HG02610 (cell line): ENCODE results near the gene CSNK2A3.

Source experiments
- ATAC-seq: cut with Tn5 transposase; IDR thresholded peaks from one replicate; pipeline ENCODE4 v1.9.1; 2021; ENCODE audit warnings: mild to moderate bottlenecking, moderate library complexity; ENCODE audit not compliant: unreplicated experiment

The CSNK2A3 gene

DNA sequence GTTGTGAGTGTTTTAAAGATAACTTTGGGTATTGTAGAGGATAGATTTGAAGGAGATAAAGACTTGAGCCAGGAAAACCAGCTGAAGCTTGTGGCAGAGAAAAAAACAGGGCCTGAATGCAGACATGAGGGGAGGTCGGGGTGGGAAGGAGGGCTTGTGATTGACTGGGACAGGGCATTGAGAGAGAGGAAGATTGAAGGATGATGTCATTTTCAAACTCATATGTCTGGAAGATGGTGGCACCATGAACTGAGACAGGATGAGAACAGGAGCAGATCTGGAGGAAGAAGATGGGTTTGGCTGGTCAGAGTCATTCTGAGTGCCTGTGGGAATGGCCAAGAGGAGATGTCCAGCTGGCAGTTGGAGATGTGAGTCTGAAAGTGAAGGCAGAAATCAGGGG lies 14.7 kb downstream of the CSNK2A3 start:
- ATAC-seq = no peak

DNA sequence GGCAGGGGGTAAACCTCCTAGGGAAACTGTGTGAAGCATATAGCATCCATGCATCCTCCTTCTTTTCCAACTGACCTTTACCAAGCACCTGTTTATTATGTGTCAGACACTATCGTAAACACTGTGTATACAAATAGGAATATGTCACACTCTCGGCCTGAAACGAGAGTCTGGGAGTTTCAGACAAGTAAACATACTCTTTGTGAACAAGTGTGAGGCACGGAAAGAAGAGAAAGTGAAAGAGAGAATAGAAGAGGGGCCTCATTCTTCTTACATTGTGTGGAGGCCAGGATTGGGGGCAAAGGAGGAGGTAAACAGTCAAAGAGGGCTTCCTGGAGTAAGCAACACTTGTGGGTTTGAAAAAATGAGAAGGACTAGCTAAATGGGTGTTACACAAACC lies 16.4 kb downstream of the CSNK2A3 start:
- ATAC-seq = no peak

- no peak for ATAC-seq
Measured at GRCh38 chr11:11335043-11335442, 18.0 kb downstream of the CSNK2A3 start.

GRCh38 chr11:11334607-11335006 lies 18.4 kb downstream of the CSNK2A3 start:
- no peak for ATAC-seq

GRCh38 chr11:11332141-11332710 lies 20.8 kb downstream of the CSNK2A3 start:
- ATAC-seq = no peak

DNA sequence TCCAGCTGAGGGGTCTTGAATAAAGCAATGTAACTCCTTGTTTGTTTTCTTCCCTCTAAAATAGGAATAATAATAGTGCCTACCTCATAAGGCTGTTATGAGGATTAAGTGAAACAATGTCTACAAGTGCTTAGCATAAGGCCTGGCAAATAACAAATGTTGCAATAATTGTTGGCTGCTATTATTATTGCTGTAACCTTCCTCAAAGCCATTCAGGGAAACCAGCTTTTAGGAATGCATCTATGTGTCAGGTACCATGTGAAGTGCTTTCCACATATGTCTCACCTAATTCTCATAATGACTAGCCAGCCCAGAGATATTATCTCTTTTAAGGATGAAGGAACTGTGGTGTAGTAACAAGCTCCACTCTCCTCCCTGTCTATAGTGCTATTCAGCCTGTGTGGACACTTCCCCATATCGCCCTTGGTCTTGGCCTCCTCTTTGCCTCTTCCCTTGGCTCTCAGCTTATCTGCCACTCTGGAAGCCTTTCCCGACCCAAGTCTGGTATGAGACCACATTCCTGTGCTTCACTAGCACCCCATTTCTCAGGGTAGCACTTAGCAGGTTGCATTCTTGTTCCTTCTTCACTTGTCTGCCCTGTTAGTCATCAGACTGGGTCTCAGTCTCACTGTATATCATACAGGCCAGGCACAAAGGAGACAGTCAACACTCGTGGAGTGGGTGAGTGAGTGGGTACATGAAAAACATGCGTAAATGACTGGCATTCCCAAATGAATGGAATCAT lies 23.8 kb downstream of the CSNK2A3 start:
- no peak for ATAC-seq

GRCh38 chr11:11324090-11324489 lies 29.0 kb downstream of the CSNK2A3 start:
- ATAC-seq = no peak

- no peak for ATAC-seq
Measured at GRCh38 chr11:11322101-11322500, 30.9 kb downstream of the CSNK2A3 start.

DNA sequence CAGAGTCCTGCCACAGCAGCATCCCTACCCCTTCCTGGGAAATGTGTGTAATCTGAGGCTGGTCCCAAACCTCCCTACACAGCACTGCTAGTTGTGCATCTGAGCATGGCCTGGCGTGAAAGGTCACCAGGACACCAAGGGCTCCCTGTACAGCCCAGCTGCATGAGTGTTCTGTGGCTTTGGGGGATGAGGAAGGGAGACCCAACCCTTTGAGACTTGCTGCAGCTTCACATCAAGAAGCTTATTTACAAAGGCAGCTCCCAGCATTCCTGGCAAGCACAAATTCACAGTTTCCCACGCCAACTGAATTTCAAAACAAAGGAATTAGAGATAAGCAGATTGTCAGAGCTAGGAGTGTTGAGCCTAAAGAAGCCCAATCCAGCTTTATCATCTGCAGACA lies 32.2 kb downstream of the CSNK2A3 start:
- no peak for ATAC-seq

DNA sequence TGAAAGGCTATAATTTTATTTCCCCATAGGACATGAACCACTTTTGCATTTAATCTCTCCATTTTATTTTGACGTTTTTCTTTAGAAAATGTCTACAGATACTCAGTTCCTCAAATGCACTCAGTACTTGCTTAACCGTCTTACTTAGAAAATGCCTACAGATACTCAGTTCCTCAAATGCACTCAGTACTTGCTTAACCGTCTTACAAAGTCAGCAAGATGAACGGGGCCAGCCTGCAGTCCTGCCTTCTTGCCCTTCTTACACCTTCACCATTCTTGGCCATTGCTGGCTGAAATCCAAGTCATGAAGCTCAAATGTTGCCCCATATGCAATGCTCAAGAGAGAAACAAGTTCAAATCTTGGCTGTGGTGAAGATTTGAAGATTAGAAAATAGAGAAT lies 34.1 kb downstream of the CSNK2A3 start:
- no peak for ATAC-seq

GRCh38 chr11:11318461-11318860 lies 34.6 kb downstream of the CSNK2A3 start:
- ATAC-seq = no peak

DNA sequence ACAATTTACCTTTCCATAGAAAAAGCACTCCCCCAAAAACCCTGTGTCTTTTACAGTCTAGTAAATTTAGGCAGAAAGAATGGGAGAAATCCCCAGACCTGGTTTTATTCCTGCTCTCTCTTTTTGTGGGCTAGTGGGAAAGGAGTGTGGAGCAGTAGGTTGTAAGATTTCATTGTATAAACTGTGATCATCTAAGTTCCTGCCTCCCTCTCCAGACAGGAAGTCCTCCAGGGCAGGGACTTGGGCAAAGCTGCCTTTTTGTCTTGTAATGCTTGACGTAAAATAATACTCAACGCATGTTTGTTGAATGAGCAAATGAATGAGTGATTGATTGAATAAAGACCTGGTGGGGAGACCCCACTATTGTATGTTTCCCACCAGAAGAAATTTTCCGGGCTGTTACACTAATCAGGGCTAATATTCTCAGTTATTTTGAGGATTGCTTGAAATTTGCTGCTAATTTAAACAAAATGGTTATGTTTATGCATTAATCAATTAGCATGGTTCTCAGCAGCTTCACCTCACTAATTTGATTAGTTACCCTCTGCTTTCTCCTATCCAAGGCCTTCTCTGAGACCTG lies 36.3 kb downstream of the CSNK2A3 start:
- no peak for ATAC-seq

DNA sequence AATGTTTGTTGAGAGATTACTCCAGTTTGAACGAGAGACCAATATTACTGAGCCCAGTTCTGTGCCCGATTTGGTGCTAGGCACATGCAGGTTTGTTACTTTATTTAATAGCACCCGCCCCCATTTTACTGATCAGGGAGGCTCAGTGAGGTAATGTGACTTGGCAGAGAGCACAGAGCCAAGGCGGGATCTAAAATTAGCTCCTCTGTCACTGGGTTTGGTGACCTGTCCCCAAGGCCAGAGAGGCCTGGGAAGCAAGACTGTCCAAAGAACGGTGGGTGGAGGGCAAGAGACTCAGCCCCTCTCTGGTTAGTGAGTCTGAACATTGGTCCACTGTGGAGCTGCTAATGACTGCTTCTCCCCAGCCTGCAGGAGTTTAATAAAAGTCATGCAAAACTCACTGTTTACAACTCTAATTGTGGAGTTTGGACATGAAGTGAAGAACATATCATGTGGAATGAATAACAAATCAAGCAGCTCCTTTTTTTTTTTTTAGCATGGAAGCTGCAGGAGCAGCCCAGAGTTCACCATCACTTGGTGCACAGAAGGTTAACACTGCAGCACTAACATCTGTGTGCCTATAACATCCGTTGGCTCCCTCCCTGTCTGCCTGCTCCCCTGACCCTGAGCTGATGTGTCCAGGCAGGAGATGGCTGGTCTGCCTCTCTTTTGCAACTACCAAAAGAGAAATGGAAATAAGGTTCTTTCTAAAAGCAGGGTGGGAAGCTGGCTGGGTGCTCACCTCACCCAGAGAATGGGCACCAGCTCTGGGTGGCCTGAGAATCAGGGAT lies 39.0 kb downstream of the CSNK2A3 start:
- ATAC-seq = no peak

- no peak for ATAC-seq
Measured at GRCh38 chr11:11313426-11313825, 39.6 kb downstream of the CSNK2A3 start.

- no peak for ATAC-seq
Measured at GRCh38 chr11:11312738-11313137, 40.3 kb downstream of the CSNK2A3 start.

- no peak for ATAC-seq
Measured at GRCh38 chr11:11311169-11311568, 41.9 kb downstream of the CSNK2A3 start.

- no peak for ATAC-seq
Measured at GRCh38 chr11:11309906-11310305, 43.1 kb downstream of the CSNK2A3 start.

GRCh38 chr11:11308249-11308648 lies 44.8 kb downstream of the CSNK2A3 start:
- no peak for ATAC-seq

- ATAC-seq = no peak
Measured at GRCh38 chr11:11306855-11307254, 46.2 kb downstream of the CSNK2A3 start.

DNA sequence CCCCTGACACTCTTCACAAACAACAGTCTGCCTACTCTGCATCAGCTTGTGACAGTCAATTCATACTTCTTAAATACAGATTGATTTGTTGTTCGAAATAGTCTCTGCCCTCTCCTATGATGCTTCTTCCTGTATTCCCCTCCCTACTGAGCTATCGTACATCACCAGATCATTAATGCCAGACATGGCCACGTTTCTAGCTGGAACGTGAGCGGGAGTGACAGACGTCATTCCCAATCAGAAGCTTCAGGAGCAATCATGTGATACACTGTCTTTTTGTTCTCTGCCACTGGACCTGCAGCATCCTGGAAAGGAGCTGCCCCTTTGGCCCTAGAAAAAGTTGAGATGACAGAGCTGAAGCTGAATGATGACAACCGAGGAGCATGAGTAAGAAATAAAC lies 48.5 kb downstream of the CSNK2A3 start:
- ATAC-seq = no peak

- no peak for ATAC-seq
Measured at GRCh38 chr11:11302565-11302964, 50.5 kb downstream of the CSNK2A3 start.
